ENCODE measurements around the gene CLDN19. TPM values are rescaled to one million over a fixed set of nuclear protein-coding genes. Genes with fewer than 3 reads are reported as not detected.

CLDN19 gene
- total and polyA plus RNA-seq, 8 donors, result 0.37 TPM; not detected in 7

GRCh38 chr1:42773420-42773819, 33.4 kb upstream of the CLDN19 start:
- DNase-seq, result no peak
- 45 to 64% (median 49%) methylated on average over 2 of the region's 2 CpGs for WGBS, 5 donors
- TF ChIP-seq CTCF (IDR thresholded peaks at IDR 0.05) (no peak), POLR2A (IDR thresholded peaks at IDR 0.05) (no peak), POLR2AphosphoS5 (IDR thresholded peaks at IDR 0.05) (no peak), EP300 (IDR thresholded peaks at IDR 0.05) (no peak)
- Histone ChIP-seq H3K9me3 (no peaks in the 10 kb centered on the region), H3K27me3 (no peaks in the 10 kb centered on the region), H3K27ac (no peak overlapping the region), H3K4me1 (peaks cover 0 to 25% (median 15%) of the 10 kb centered on the region in 4 donors), H3K36me3 (peaks cover 21 to 54% (median 52%) of the 10 kb centered on the region in 4 donors), H3K4me3 (no peak overlapping the region)
- intact Hi-C loops (cut with DNase I; ENCODE audit: low total_unique reads), result no loop called here

DNA sequence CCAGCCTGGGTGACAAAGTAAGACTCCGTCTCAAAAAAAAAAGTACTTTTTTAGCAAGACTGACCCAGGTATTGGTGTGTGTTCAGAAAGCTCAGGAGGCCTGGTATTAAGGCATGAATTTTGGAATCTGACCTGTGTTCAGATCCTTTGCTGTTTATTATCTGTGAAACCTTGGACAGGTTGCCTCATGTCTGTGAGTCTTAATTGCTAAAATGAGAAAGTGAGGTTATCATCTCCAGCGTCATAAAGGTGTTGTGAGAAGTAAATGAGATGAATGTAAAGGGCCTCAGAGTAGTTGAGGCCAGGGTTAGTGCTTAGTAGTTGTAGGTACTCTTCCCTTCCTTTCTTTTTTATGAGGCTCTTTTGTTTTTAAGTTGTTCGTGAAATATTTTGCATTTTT, 29.8 kb upstream of the CLDN19 start:
- intact Hi-C loops (cut with DNase I; ENCODE audit: low total_unique reads), result no loop called here
- Histone ChIP-seq H3K36me3 (peaks cover 3 to 18% (median 15%) of the 10 kb centered on the region in 4 donors), H3K27me3 (no peaks in the 10 kb centered on the region), H3K9me3 (no peaks in the 10 kb centered on the region), H3K27ac (no peak overlapping the region), H3K4me1 (peaks cover 12 to 50% (median 36%) of the 10 kb centered on the region in 4 donors), H3K4me3 (no peak overlapping the region)
- DNase-seq, result no peak
- WGBS, 5 donors, result 87 to 97% (median 96%) methylated on average over 3 of the region's 3 CpGs
- TF ChIP-seq EP300 (IDR thresholded peaks at IDR 0.05), result no peak
- no peak for TF ChIP-seq POLR2A (IDR thresholded peaks at IDR 0.05)
- no peak for TF ChIP-seq CTCF (IDR thresholded peaks at IDR 0.05)
- TF ChIP-seq POLR2AphosphoS5 (IDR thresholded peaks at IDR 0.05), result no peak

- intact Hi-C loops (cut with DNase I; ENCODE audit: low total_unique reads), result no loop called here
- peak overlapping the region in 1 of 5 donors; percentile 95 for H3K27ac ChIP-seq
- WGBS, 5 donors, result 62 to 71% (median 70%) methylated on average over 2 of the region's 2 CpGs
Measured at GRCh38 chr1:42768172-42768571, 28.1 kb upstream of the CLDN19 start.

DNA sequence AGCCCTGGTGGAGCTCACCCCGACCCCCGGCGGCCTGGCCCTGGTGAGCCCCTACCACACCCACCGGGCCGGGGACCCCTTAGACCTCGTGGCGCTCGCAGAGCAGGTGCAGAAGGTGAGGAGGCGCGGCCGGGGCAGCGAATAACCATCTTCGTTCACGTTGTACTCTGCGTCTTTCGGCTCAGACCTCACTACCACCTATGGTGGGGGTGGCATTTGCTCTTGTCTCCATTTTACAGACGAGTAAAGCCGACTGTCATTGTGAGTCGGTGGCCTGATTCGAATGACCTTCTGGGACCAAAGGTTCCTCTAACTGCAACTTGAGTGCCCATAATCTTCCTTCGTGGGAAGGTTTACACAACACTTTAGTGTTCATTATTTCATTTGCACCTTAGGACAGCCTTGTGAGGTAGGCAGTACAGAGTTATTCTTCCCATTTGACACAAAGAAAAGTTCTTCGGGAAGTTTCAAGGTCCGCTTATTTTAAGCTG, 27.5 kb upstream of the CLDN19 start:
- peaks cover 12 to 62% (median 43%) of the 10 kb centered on the region in 4 donors for H3K4me1 ChIP-seq
- no peak for DNase-seq

More at GRCh38 chr1:42768172-42768571, 28.1 kb upstream of the CLDN19 start:
- TF ChIP-seq POLR2AphosphoS5 (IDR thresholded peaks at IDR 0.05) (no peak), EP300 (IDR thresholded peaks at IDR 0.05) (no peak), POLR2A (IDR thresholded peaks at IDR 0.05) (no peak), CTCF (IDR thresholded peaks at IDR 0.05) (no peak)
- Histone ChIP-seq H3K27me3 (no peaks in the 10 kb centered on the region), H3K36me3 (peaks cover 0 to 2% (median under 1%) of the 10 kb centered on the region in 4 donors), H3K4me3 (peak overlapping the region; percentile 81 to 100 (median 90)), H3K9me3 (no peaks in the 10 kb centered on the region), H3K4me1 (peaks cover 12 to 62% (median 43%) of the 10 kb centered on the region in 4 donors)
- DNase-seq, result no peak

More for the DNA sequence above, 27.5 kb upstream of the CLDN19 start:
- no peaks in the 10 kb centered on the region for H3K36me3 ChIP-seq
- 1 to 3% (median 1%) methylated on average over 17 to 23 of the region's 23 CpGs for WGBS, 5 donors
- H3K4me3 ChIP-seq, result peak overlapping the region; percentile 81 to 100 (median 90)
- no peaks in the 10 kb centered on the region for H3K27me3 ChIP-seq
- intact Hi-C loops (cut with DNase I; ENCODE audit: low total_unique reads), result no loop called here
- H3K27ac ChIP-seq, result peak overlapping the region; percentile 88 to 95 (median 89)
- H3K9me3 ChIP-seq, result no peaks in the 10 kb centered on the region
- no peak for TF ChIP-seq CTCF (IDR thresholded peaks at IDR 0.05)
- TF ChIP-seq POLR2A (IDR thresholded peaks at IDR 0.05), result no peak
- no peak for TF ChIP-seq EP300 (IDR thresholded peaks at IDR 0.05)
- no peak for TF ChIP-seq POLR2AphosphoS5 (IDR thresholded peaks at IDR 0.05)

Measured in stomach (tissue), 9 donors.